HepG2 (cell line): ENCODE measurements around the gene ADIPOR2. TPM values are rescaled to one million over a fixed set of nuclear protein-coding genes. Genes with fewer than 3 reads are reported as not detected.

Source experiments
- CBFB ChIP-seq: sonication (generic); formaldehyde crosslinking; IDR thresholded peaks from 2 replicates; pipeline ENCODE4 v1.4.0; 2020; ENCODE audit warnings: missing genetic modification reagents
- DDIT3 ChIP-seq: sonication (generic); formaldehyde crosslinking; IDR thresholded peaks from 2 replicates; pipeline ENCODE4 v1.4.0; 2020; ENCODE audit warnings: mild to moderate bottlenecking, missing genetic modification reagents
- ELK4 ChIP-seq: sonication (generic); formaldehyde crosslinking; IDR thresholded peaks from 2 replicates; pipeline ENCODE4 v1.9.0; 2021; ENCODE audit warnings: missing genetic modification reagents, borderline replicate concordance
- ETV5 ChIP-seq: IDR thresholded peaks from 2 replicates; pipeline ENCODE4 v1.6.1; 2018; ENCODE audit warnings: missing biosample characterization, missing genetic modification reagents, inconsistent platforms, borderline replicate concordance
- KMT2A ChIP-seq: sonication (generic); formaldehyde crosslinking; IDR thresholded peaks from 2 replicates; pipeline ENCODE4 v1.4.0; 2020; ENCODE audit warnings: missing genetic modification reagents
- MTF2 ChIP-seq: sonication (generic); formaldehyde crosslinking; IDR thresholded peaks from 2 replicates; pipeline ENCODE4 v1.5.0; 2020; ENCODE audit warnings: missing genetic modification reagents, borderline replicate concordance
- NR2F6 ChIP-seq, 2 experiments: IDR thresholded peaks; 2 replicates each; pipeline ENCODE4 v1.6.1; 2016; ENCODE audit warnings: antibody characterized with exemption in 1 of 2, mild to moderate bottlenecking in 1 of 2
- PRPF4 ChIP-seq: fragments of 200-400 bp; formaldehyde crosslinking; IDR thresholded peaks from 2 replicates; pipeline ENCODE4 v1.6.1; 2016; ENCODE audit warnings: low read length, low read depth; ENCODE audit not compliant: poor library complexity, severe bottlenecking
- SRSF9 ChIP-seq: fragments of 200-400 bp; formaldehyde crosslinking; IDR thresholded peaks from 2 replicates; pipeline ENCODE4 v1.6.1; 2018; ENCODE audit warnings: borderline replicate concordance, mild to moderate bottlenecking, low read depth, low read length; ENCODE audit not compliant: insufficient read depth, poor library complexity, severe bottlenecking
- ZC3H13 ChIP-seq: sonication (generic); formaldehyde crosslinking; IDR thresholded peaks from 2 replicates; pipeline ENCODE4 v1.8.1; 2023; ENCODE audit warnings: mild to moderate bottlenecking, missing genetic modification reagents, moderate library complexity
- ZC3H4 ChIP-seq: sonication (generic); formaldehyde crosslinking; IDR thresholded peaks from 2 replicates; pipeline ENCODE4 v1.4.0; 2020; ENCODE audit warnings: missing genetic modification reagents, borderline replicate concordance
- ZKSCAN8 ChIP-seq: IDR thresholded peaks from 2 replicates; pipeline ENCODE4 v1.6.1; 2016; ENCODE audit warnings: borderline replicate concordance, missing genetic modification reagents, missing compliant biosample characterization
- ZNF333 ChIP-seq: sonication (generic); formaldehyde crosslinking; IDR thresholded peaks from 2 replicates; pipeline ENCODE4 v1.4.0; 2020; ENCODE audit warnings: mild to moderate bottlenecking, missing genetic modification reagents, borderline replicate concordance
- ZNF34 ChIP-seq: sonication (generic); formaldehyde crosslinking; IDR thresholded peaks from 2 replicates; pipeline ENCODE4 v1.4.0; 2020; ENCODE audit warnings: mild to moderate bottlenecking, missing genetic modification reagents, borderline replicate concordance
- ZNF609 ChIP-seq: sonication (generic); formaldehyde crosslinking; IDR thresholded peaks from 2 replicates; pipeline ENCODE4 v1.4.0; 2020; ENCODE audit warnings: mild to moderate bottlenecking, missing genetic modification reagents, borderline replicate concordance
- polyA plus RNA-seq, 8 experiments: library from polyadenylated mRNA; depleted of rRNA in 3 of 8; stranded (reverse) in 7 of 8; unstranded in 1 of 8; fragments of >200 nt; fragmentation: Illumina TruSeq in 4 of 8; extraction: Trizol in 4 of 8; gene quantifications; 2 replicates each; pipeline versions ENCODE4 v1.2.1 to v1.2.3, GENCODE V29; 2011 to 2016; ENCODE audit warnings: low read depth in 4 of 8, missing spikeins in 1 of 8, mixed read lengths in 1 of 8; ENCODE audit not compliant: insufficient read depth in 1 of 8
- total RNA-seq, 5 experiments: library from RNA; depleted of rRNA; stranded (reverse); fragments of >200 nt; fragmentation: Illumina TruSeq; extraction: Trizol; gene quantifications; 2 replicates each; pipeline ENCODE4 v1.2.3, GENCODE V29; 2016; ENCODE audit warnings: low read depth in 1 of 5
- TF ChIP-seq, protein P1 (sequence below): sonication (generic); formaldehyde crosslinking; IDR thresholded peaks from 2 replicates; pipeline ENCODE4 v1.9.0; 2021; ENCODE audit warnings: missing genetic modification reagents, mild to moderate bottlenecking, borderline replicate concordance
- TF ChIP-seq, protein P2 (sequence below): sonication (generic); formaldehyde crosslinking; conservative IDR thresholded peaks from 2 replicates; pipeline ENCODE4 v1.4.0; 2020; ENCODE audit warnings: mild to moderate bottlenecking, missing genetic modification reagents, moderate library complexity

The ADIPOR2 gene
- total and polyA plus RNA-seq, 2 of the 13 experiments (the other 11 are each of a cell fraction or from before 2014, with no cell fraction given), result 35.2 to 52.2 TPM

DNA sequence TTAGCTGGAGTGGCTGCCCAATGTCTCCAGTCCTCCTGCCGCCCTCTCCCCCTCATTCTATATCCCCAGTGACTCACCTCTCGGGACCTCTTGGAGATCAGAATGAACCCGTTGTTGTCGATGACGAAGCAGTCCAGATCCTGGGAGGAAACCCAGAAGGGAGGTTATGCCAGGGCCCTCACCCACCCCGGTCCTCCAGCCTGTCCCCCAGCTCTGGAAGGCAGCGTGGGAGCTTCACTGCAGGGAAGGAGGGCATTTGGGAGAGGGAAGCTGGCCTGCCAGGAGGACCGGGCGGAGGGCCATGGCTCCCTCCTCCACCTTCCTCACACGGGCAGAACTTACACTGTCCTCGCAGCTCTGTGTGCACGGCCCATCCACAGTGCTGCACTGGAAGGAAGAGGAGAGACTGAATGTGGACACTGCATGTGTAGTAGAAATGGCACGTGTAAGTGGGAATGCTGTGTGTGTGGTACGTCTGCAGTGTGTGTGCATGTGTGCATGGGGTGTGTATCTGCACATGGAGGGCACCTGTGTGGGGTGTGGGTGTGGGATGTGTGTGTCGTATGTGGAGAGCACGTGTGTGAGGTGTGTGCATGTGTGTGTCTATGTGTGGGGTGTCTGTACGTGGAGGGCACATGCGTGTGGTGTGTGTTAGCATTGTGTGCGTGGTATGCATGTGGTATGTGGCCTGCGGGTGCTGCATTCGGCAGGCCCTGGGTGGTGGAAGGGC lies 119.5 kb downstream of the ADIPOR2 start (continued):
- TF ChIP-seq DDIT3 (CRISPR knock-in tag) (no peak), ETV5 (CRISPR knock-in tag) (no peak), SRSF9 (no peak), ELK4 (CRISPR knock-in tag) (no peak), ZC3H13 (CRISPR knock-in tag) (0 out of 2 replicates have a peak, but pooled peaks have one; percentile 56), ZNF609 (0 out of 2 replicates have a peak, but pooled peaks have one; percentile 33), CBFB (CRISPR knock-in tag) (no peak), ZC3H4 (CRISPR knock-in tag) (peak; percentile 92), MTF2 (CRISPR knock-in tag) (no peak), ZNF333 (CRISPR knock-in tag) (0 out of 2 replicates have a peak, but pooled peaks have one; percentile 18), KMT2A (CRISPR knock-in tag) (no peak), ZKSCAN8 (CRISPR knock-in tag) (no peak), PRPF4 (no peak), ZNF34 (no peak), NR2F6 (IDR thresholded peaks at IDR 0.05) (no peak), NR2F6 (CRISPR knock-in tag; IDR thresholded peaks at IDR 0.05) (no peak)
- TF ChIP-seq, protein P1, sequence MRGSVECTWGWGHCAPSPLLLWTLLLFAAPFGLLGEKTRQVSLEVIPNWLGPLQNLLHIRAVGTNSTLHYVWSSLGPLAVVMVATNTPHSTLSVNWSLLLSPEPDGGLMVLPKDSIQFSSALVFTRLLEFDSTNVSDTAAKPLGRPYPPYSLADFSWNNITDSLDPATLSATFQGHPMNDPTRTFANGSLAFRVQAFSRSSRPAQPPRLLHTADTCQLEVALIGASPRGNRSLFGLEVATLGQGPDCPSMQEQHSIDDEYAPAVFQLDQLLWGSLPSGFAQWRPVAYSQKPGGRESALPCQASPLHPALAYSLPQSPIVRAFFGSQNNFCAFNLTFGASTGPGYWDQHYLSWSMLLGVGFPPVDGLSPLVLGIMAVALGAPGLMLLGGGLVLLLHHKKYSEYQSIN (CRISPR knock-in tag), result no peak
- TF ChIP-seq, protein P2, sequence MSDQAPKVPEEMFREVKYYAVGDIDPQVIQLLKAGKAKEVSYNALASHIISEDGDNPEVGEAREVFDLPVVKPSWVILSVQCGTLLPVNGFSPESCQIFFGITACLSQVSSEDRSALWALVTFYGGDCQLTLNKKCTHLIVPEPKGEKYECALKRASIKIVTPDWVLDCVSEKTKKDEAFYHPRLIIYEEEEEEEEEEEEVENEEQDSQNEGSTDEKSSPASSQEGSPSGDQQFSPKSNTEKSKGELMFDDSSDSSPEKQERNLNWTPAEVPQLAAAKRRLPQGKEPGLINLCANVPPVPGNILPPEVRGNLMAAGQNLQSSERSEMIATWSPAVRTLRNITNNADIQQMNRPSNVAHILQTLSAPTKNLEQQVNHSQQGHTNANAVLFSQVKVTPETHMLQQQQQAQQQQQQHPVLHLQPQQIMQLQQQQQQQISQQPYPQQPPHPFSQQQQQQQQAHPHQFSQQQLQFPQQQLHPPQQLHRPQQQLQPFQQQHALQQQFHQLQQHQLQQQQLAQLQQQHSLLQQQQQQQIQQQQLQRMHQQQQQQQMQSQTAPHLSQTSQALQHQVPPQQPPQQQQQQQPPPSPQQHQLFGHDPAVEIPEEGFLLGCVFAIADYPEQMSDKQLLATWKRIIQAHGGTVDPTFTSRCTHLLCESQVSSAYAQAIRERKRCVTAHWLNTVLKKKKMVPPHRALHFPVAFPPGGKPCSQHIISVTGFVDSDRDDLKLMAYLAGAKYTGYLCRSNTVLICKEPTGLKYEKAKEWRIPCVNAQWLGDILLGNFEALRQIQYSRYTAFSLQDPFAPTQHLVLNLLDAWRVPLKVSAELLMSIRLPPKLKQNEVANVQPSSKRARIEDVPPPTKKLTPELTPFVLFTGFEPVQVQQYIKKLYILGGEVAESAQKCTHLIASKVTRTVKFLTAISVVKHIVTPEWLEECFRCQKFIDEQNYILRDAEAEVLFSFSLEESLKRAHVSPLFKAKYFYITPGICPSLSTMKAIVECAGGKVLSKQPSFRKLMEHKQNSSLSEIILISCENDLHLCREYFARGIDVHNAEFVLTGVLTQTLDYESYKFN (CRISPR knock-in tag), result no peak
